ENCODE measurements around the gene SDF2L1. TPM values are rescaled to one million over a fixed set of nuclear protein-coding genes. Genes with fewer than 3 reads are reported as not detected.

SDF2L1 gene
- total and polyA plus RNA-seq, 2 of the 13 experiments (the other 11 are each of a cell fraction or from before 2014, with no cell fraction given), result 18.0 to 57.4 TPM

DNA sequence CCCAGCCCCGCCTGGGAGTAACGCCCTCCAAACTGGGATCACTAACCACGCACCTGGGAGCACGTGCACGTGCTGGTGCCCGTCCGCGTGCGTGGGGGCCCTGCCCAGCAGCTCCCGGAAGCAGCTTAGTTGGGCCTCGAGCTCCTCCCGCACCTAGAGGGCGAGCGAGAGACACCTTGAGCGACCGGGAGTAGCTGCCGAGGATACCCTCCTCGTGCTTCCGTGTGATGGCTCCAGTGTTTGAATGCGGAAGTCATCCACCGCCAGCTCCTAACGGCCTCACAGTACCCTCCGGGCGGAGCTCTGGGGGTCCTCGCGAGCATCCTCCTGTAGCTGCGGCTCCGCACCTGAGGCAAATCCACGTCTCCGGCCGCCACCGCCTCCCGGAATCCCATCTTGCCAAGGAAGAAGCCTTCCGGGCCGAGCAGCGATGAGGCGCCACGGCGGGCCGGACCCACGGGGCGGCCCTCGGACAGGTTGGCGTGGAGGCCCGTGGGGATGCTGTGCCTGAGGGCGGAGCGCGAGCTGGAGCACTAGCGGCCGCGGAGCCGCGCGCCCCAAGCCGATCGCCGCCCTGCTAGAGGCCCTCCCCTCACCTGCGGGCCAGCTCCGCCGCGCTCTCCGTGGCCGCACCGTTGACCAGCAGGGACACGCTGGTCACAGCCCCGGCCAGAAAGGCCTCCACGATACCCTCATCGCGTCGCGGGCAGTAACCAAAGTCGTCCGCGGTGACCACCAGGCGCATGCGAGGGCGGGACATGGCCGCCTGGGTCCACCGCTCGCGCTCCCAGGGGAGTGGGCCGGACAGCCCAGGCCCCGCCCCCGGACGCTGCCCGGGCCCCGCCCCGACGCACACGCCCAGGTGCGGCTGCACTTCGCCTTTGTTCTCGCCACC lies 12.6 kb upstream of the SDF2L1 start, which contains the start of gene YDJC (continued):
- TF ChIP-seq, protein P1, sequence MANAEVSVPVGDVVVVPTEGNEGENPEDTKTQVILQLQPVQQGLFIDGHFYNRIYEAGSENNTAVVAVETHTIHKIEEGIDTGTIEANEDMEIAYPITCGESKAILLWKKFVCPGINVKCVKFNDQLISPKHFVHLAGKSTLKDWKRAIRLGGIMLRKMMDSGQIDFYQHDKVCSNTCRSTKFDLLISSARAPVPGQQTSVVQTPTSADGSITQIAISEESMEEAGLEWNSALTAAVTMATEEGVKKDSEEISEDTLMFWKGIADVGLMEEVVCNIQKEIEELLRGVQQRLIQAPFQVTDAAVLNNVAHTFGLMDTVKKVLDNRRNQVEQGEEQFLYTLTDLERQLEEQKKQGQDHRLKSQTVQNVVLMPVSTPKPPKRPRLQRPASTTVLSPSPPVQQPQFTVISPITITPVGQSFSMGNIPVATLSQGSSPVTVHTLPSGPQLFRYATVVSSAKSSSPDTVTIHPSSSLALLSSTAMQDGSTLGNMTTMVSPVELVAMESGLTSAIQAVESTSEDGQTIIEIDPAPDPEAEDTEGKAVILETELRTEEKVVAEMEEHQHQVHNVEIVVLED (CRISPR knock-in tag; IDR thresholded peaks at IDR 0.05; ENCODE audit: borderline replicate concordance), result peak; percentile 85
- peak; percentile 50 for TF ChIP-seq CEBPG (CRISPR knock-in tag; IDR thresholded peaks at IDR 0.05)
- TF ChIP-seq LCORL (IDR thresholded peaks at IDR 0.05), result no peak
- TF ChIP-seq LCORL (CRISPR knock-in tag; IDR thresholded peaks at IDR 0.05), result peak; percentile 76
- TF ChIP-seq HCFC1 (IDR thresholded peaks at IDR 0.05; ENCODE audit: low read depth, low read length), result no peak; the same call in 1 of the 2 replicates
- peak; percentile 97; the same call in 1 of the 2 replicates for TF ChIP-seq NFATC3 (CRISPR knock-in tag; IDR thresholded peaks at IDR 0.05)
- TF ChIP-seq, protein P2, sequence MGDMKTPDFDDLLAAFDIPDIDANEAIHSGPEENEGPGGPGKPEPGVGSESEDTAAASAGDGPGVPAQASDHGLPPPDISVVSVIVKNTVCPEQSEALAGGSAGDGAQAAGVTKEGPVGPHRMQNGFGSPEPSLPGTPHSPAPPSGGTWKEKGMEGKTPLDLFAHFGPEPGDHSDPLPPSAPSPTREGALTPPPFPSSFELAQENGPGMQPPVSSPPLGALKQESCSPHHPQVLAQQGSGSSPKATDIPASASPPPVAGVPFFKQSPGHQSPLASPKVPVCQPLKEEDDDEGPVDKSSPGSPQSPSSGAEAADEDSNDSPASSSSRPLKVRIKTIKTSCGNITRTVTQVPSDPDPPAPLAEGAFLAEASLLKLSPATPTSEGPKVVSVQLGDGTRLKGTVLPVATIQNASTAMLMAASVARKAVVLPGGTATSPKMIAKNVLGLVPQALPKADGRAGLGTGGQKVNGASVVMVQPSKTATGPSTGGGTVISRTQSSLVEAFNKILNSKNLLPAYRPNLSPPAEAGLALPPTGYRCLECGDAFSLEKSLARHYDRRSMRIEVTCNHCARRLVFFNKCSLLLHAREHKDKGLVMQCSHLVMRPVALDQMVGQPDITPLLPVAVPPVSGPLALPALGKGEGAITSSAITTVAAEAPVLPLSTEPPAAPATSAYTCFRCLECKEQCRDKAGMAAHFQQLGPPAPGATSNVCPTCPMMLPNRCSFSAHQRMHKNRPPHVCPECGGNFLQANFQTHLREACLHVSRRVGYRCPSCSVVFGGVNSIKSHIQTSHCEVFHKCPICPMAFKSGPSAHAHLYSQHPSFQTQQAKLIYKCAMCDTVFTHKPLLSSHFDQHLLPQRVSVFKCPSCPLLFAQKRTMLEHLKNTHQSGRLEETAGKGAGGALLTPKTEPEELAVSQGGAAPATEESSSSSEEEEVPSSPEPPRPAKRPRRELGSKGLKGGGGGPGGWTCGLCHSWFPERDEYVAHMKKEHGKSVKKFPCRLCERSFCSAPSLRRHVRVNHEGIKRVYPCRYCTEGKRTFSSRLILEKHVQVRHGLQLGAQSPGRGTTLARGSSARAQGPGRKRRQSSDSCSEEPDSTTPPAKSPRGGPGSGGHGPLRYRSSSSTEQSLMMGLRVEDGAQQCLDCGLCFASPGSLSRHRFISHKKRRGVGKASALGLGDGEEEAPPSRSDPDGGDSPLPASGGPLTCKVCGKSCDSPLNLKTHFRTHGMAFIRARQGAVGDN (CRISPR knock-in tag; IDR thresholded peaks at IDR 0.05), result peak; percentile 97
- TF ChIP-seq KAT8 (CRISPR knock-in tag; IDR thresholded peaks at IDR 0.05), result peak; percentile 91
- TF ChIP-seq, protein P3, sequence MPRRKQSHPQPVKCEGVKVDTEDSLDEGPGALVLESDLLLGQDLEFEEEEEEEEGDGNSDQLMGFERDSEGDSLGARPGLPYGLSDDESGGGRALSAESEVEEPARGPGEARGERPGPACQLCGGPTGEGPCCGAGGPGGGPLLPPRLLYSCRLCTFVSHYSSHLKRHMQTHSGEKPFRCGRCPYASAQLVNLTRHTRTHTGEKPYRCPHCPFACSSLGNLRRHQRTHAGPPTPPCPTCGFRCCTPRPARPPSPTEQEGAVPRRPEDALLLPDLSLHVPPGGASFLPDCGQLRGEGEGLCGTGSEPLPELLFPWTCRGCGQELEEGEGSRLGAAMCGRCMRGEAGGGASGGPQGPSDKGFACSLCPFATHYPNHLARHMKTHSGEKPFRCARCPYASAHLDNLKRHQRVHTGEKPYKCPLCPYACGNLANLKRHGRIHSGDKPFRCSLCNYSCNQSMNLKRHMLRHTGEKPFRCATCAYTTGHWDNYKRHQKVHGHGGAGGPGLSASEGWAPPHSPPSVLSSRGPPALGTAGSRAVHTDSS (CRISPR knock-in tag; conservative IDR thresholded peaks at IDR 0.05), result 0 out of 2 replicates have a peak, but pooled peaks have one; percentile 63
- TF ChIP-seq SP2 (CRISPR knock-in tag; IDR thresholded peaks at IDR 0.05), result peak; percentile 50; the same call in 1 of the 2 replicates
- peak; percentile 85 to 93 for TF ChIP-seq POLR2A (IDR thresholded peaks at IDR 0.05; ENCODE audit: insufficient read depth in 1 of 2, low read depth in 2 of 2, low read length in 2 of 2)
- TF ChIP-seq, protein P4, sequence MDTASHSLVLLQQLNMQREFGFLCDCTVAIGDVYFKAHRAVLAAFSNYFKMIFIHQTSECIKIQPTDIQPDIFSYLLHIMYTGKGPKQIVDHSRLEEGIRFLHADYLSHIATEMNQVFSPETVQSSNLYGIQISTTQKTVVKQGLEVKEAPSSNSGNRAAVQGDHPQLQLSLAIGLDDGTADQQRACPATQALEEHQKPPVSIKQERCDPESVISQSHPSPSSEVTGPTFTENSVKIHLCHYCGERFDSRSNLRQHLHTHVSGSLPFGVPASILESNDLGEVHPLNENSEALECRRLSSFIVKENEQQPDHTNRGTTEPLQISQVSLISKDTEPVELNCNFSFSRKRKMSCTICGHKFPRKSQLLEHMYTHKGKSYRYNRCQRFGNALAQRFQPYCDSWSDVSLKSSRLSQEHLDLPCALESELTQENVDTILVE (CRISPR knock-in tag; IDR thresholded peaks at IDR 0.05), result peak; percentile 77
- peak; percentile 46; the same call in 1 of the 2 replicates for TF ChIP-seq ZNF788 (CRISPR knock-in tag; IDR thresholded peaks at IDR 0.05; ENCODE audit: borderline replicate concordance)
- TF ChIP-seq, protein P5, sequence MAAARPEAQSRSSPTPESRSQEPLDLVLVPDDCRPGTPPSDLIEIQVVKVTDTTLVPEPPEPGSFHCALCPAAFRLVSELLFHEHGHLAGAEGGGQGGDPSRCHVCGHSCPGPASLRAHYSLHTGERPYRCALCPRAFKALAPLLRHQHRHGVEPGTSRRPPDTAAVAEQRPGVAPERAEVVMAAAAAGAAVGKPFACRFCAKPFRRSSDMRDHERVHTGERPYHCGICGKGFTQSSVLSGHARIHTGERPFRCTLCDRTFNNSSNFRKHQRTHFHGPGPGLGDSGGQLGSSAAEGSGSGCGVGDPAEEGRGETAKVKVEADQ (CRISPR knock-in tag; IDR thresholded peaks at IDR 0.05; ENCODE audit: borderline replicate concordance), result peak; percentile 87
- TF ChIP-seq, protein P6, sequence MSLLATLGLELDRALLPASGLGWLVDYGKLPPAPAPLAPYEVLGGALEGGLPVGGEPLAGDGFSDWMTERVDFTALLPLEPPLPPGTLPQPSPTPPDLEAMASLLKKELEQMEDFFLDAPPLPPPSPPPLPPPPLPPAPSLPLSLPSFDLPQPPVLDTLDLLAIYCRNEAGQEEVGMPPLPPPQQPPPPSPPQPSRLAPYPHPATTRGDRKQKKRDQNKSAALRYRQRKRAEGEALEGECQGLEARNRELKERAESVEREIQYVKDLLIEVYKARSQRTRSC (CRISPR knock-in tag; IDR thresholded peaks at IDR 0.05; ENCODE audit: low read depth), result peak; percentile 68; the same call in 1 of the 2 replicates
- peak; percentile 37; the same call in 1 of the 2 replicates for TF ChIP-seq DPF2 (CRISPR knock-in tag; IDR thresholded peaks at IDR 0.05; ENCODE audit: borderline replicate concordance, low read depth)
- no peak for TF ChIP-seq SUZ12 (IDR thresholded peaks at IDR 0.05; ENCODE audit: low read depth, low read length)
- 0 out of 2 replicates have a peak, but pooled peaks have one; percentile 45 for TF ChIP-seq HOXA9 (CRISPR knock-in tag; IDR thresholded peaks at IDR 0.05; ENCODE audit: borderline replicate concordance)
